GM21367 (cell line): ENCODE results near the gene IPO9.
"Not testable (repeated sequence)": the region's sequence is repeated elsewhere in the genome, so short reads cannot be mapped to it uniquely, and the experiment has no call there.

Experiments
- ATAC-seq: cut with Tn5 transposase; IDR thresholded peaks from one replicate; pipeline ENCODE4 v1.9.1; 2021; ENCODE audit not compliant: unreplicated experiment

IPO9 gene

DNA sequence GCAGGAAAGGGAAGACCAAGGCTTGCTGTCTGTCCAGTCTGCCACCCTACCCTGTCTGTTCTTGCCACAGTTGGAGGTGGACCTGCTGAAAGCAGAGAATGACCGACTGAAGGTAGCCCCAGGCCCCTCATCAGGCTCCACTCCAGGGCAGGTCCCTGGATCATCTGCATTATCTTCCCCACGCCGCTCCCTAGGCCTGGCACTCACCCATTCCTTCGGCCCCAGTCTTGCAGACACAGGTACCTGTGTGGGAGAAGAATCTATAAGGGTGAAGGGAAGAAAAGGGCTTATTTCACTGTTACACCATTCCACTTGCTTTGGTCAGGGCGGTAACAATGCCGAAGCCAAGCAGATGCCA lies 20.3 kb upstream of the IPO9 start:
- no peak for ATAC-seq

GRCh38 chr1:201809876-201810275 lies 19.1 kb upstream of the IPO9 start:
- no peak for ATAC-seq

DNA sequence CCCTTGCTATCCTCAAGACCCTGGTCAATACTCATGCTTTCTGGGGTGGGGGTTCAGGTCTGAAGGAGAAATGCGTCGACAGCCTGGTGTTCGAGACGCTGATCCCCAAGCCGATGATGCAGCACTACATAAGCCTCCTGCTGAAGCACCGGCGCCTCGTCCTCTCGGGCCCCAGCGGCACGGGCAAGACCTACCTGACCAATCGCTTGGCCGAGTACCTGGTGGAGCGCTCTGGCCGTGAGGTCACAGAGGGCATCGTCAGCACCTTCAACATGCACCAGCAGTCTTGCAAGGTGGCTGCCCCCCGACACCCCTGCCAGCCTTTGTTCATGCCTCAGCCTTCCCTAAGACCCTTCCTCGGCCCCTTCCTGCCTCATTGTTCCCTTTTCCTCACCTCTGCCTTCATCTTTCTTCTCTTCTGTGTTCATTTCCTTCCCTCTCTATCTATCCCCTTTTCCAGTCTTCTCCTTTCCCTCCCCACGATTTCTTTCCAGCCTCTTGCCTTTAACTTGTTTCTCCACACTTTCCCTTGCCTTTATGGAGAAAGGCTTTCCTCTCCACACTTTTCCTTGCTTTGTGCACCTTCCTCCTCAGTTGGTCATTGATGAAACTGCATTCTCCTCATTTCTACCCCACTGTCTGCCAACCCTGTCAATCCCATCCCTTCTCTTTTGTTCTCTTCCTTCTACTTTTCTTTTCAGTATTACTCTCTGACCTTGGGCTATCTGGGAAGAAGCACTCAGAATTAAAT lies 18.3 kb upstream of the IPO9 start:
- ATAC-seq = no peak

DNA sequence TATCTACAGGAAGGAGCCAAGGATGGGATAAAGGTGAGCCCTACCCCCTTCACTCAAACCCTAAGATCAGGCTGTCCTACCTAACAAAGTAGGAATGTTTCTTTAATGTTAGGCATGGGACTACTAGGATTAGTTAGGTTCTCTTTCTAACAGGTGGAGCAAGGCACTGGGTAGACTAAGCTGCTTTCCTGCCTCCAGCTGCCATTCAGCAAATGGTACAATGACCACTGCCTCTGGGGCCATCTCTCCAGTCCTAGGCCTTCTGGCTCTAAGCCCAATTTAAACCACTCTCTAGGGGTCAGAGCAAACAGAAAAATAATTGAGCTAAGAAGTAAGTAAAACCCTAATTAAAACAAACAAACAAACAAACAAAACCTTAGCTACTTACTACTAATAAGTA lies 15.7 kb upstream of the IPO9 start:
- ATAC-seq = no peak

DNA sequence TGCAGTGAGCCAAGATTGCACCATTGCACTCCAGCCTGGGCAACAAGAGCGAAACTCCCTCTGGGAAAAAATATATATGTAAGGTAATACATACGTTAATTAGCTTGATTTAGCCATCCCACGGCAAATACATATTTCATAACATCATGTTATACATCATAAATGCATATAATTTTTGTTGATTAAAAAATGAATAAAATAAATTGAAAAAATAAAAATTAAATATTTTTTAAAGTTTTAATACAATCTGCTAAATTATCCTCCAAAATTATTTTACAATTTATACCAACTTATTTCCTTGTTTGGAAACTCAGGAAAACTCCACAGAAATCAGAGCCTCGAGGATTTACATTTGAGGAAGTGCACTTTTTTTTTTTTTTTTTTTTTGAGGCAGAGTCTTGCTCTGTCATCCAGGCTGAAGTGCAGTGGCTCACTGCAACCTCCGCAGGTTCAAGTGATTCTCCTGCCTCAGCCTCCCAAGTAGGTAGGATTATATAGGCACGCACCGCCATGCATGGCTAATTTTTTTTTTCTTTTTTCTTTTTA lies 12.6 kb upstream of the IPO9 start:
- ATAC-seq = no peak

GRCh38 chr1:201818971-201819750 lies 9.8 kb upstream of the IPO9 start:
- ATAC-seq = no peak

DNA sequence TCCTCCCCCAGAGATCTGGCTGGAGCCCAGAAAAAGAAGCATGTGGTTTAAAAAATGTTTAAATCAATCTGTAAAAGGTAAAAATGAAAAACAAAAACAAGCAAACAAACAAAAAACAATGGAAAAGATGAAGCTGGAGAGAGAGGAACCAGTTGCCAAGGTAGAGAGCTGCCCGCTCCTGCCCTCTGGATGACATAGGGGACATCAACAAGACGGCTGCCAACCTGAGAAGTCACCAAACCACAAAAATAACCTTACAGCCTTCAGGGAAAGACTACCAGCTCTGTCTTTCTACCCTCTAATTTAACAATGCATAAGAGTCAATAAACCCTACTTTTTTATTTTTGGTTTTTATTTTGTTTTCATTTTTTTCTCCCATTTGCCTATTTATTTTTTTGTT lies 8.5 kb upstream of the IPO9 start:
- ATAC-seq = no peak

- ATAC-seq = no peak
These were observed 3.7 kb upstream of the IPO9 start for GRCh38 chr1:201825245-201825644.

GRCh38 chr1:201826830-201827229 lies 2.1 kb upstream of the IPO9 start:
- no peak for ATAC-seq

DNA sequence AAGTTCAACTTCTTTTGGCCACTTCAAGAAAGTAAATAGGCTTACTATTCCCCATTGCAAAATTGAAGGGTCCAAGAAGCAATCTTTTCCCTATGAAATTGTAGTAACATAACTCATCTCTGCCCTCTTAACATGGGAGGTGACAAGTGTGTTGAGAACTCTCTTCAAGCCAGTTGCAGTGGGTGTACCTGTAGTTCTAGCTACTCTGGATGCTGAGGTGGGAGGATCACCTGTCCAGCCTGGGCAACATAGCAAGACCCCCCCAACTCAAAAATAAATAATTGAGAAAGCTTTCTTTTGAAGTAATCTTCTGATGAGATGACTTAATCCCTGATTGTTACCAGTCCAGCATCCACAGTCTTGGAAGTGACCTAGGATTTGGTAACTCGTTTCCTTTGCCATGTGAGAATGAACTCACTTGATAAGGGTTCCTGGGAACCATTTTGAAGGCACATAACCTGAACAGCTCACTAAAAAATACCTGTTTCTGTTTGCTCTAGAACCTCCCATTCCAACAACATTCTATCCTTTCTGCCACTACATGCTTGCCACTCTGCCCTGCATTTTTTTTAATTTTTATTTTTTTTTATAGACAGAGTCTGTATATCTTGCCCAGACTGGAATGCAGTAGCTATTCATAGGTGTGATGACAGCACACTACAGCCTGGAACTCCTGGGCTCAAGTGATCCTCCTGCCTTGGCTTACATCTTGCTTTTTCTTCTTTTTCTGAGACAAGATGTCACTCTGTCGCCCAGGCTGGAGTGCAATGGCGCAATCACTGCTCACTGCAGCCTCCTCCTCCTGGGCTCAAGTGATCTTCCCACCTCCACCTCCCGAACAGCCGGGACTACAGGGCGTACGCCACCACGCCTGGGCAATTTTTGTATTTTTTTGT lies 1.4 kb upstream of the IPO9 start:
- ATAC-seq = no peak

DNA sequence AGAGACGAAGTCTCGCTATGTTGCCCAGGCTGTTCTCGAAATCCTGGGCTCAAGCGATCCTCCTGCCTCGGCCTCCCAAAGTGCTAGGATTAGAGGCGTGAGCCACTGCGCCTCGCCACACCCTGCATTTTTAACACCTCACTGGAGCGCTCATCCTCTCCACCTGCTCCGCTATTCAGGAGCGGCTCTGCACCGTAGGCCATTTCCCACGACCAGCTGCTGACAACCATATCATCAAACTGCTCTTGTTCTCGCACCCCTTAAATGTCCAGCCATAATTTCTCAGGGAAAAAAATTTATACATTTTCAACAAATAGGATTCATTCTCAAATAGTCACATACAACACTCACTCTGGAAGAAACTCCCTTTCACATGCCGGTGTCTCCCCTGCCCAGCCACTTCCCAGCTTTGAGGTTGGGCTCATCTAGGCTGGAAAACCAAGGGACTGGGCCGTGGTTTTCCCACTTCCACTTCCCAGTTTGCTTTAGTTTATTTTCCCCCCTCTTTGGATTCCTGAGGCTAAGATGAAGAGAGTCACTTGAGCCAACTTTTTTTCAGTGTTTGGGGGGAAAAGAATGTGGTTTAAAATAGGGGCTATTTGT lies 639 bp upstream of the IPO9 start:
- no peak for ATAC-seq

DNA sequence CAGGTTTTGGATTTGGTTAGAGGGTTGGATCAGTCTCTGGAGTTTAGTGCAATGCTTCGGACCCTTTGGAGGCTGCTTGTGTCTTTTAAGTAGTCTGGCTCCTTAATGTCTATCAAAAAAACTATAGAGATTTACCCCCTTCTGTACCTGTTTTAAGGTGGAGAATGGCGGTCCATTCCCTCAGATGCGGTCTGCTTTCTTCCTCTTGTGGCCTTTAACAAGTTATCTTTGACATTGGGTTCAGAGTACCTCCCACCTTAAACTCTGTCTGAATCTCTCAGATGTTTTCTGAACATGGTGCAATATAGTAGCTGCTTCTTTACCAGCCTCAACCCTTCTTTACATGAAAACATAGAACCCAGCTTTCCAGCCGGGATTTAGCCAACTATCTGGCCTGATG lies 2.4 kb downstream of the IPO9 start:
- ATAC-seq = no peak

- no peak for ATAC-seq
These were observed 5.7 kb downstream of the IPO9 start for GRCh38 chr1:201834621-201835020.

- no peak for ATAC-seq
These were observed 9.4 kb downstream of the IPO9 start for GRCh38 chr1:201838381-201838780.

- ATAC-seq = not testable (repeated sequence)
These were observed 10.1 kb downstream of the IPO9 start for GRCh38 chr1:201839089-201839488.

DNA sequence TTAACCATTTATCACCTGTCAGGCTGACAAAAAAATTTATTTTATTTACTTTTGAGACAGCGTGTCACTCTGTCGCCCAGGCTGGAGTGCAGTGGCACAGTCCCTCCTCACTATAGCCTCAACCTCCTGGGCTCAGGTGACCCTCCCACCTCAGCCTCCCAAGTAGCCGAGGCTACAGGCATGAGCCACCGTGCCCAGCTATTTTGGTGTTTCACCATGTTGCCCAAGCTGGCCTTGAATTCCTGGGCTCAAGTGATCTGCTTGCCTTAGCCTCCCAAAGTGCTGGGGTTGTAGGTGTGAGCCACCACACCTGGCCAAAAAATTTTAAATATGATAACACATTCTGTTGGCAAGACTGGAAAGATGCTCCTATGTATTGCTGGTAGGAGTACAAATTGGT lies 11.1 kb downstream of the IPO9 start:
- no peak for ATAC-seq

DNA sequence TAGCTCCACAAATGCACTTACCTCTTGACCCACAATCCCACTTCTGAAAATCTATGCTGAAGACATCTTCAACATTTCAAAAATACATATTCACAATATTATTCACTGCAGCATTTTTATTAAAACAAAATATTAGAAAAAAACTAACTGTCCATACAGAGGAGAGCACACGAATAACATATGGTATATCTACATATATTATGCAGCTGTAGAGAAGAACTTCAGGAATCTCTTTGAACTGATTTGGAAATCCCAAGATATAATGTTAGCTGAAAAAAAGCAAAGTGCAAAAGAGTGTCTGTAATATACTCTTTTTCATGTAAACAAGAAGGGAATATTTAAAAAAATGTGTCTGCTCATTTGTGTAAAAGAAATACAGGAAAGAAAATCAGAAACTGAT lies 11.5 kb downstream of the IPO9 start:
- no peak for ATAC-seq

DNA sequence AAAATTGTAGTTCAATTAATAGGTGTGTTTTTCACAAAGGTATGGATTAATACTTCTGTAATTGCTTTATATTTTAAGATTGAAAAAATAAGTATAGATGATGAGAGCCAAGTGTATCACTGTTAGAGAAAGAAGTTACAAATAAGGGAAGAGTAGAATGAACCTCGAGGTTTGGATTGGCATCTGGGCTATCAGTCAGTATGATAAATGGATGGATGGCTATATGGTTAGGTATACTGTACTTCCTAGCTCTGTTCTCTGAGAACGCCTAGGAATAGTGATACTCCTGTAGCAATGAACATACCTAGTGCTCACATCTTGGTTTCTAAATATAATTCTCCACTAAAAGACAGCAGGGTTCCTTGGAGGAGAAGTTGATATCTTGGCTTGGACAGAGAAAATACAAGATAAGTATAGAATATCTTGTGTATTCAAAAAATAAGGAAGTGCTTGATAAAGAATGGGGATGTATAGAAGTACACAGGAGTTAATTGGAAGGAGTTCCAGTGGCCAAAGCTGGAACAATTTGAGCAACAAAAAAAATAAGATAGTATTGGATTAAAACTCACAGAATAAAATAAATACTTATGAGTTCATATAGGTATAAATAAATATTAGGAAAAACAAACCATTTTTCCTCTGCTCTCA lies 12.4 kb downstream of the IPO9 start:
- no peak for ATAC-seq

GRCh38 chr1:201842472-201843027 lies 13.6 kb downstream of the IPO9 start:
- ATAC-seq = no peak
